GM21447 (cell line): Measurements from ENCODE around the gene C1D.
"Not testable (repeated sequence)": the region's sequence is repeated elsewhere in the genome, so short reads cannot be mapped to it uniquely, and the experiment has no call there.

Source experiments
- ATAC-seq: cut with Tn5 transposase; IDR thresholded peaks from one replicate; pipeline ENCODE4 v1.9.1; 2021; ENCODE audit not compliant: unreplicated experiment

Gene C1D

DNA sequence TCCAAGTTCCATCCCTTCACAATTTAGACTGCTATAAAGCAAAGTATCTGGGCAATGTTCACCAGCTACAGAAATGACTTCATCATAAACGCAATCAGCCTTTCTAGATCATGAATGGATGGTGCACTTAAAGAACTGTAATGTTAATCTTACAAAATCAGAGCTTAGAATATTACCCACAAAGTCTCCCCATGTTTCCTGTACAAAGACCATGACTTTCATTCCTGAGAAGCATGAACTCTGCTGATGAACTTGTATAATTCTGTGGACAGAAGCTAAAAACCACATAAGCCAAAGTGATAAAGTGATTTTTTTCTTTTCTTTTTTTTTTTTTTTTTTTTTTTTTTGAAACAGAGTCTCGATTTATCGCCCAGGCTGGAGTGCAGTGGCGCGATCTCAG is 53.3 kb downstream of the C1D start:
- ATAC-seq: no peak

GRCh38 chr2:68000170-68000825 is 62.5 kb downstream of the C1D start:
- no peak for ATAC-seq

- no peak for ATAC-seq
Observed at GRCh38 chr2:67999332-67999731, 63.5 kb downstream of the C1D start.

- ATAC-seq: no peak
Observed at GRCh38 chr2:67997903-67998302, 64.9 kb downstream of the C1D start.

DNA sequence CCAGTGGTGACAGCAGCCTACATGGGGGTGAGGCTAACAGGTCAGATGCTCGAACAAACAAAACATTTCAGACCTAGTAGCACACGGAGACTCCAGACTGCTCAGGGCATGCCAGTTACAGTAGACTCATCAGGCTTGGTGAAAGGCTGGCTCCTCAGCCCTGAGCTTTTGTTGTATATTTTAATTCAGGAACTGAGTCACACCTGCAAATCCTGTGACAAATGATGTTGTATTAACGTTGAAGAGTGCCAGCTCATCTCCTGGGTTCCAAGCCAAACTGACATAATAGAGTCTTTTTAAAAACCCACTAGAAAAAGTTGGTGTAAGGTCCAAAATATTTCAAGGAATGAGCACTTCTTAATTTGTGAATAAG is 65.3 kb downstream of the C1D start:
- no peak for ATAC-seq

GRCh38 chr2:67996772-67997527 is 65.9 kb downstream of the C1D start:
- no peak for ATAC-seq

DNA sequence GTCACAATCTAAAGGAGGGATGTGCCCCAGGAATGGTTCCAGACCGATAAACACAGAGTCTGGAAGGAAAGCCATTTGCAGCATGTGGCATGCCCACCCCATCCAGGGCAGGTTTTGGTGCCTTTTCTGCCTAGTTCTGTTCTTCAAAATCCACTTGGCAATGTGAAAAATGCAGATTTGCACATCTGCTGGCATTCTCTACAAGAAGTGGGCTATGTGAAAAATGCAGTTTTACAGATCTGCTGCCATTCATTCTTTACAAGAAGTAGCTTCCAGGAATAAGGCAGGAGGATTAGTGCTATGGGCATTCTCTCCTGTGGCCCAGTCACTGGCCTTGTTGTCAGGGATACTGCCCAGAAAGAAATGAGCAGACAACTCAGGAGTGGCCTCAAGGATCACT is 68.1 kb downstream of the C1D start:
- ATAC-seq: no peak

- ATAC-seq: not testable (repeated sequence)
Observed at GRCh38 chr2:67994069-67994468, 68.7 kb downstream of the C1D start.

DNA sequence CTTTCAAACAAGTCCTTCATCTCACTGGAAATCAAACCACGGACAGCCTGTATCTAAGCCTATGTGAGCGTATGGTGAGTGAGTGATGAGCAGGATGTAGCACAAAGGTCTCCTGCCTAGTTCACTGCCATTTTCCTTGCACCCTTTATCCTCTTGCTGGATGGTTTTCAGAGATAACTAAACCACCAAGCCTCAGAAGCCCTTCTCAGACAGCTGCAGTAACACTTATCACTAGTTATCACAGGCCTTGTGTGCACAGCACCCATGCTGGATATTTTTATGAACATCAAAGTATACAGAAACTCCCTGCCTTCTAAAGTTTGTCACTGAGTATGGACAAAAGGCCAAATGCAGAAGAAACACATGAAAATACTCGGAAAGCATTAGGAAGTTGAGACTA is 69.5 kb downstream of the C1D start:
- ATAC-seq: no peak

DNA sequence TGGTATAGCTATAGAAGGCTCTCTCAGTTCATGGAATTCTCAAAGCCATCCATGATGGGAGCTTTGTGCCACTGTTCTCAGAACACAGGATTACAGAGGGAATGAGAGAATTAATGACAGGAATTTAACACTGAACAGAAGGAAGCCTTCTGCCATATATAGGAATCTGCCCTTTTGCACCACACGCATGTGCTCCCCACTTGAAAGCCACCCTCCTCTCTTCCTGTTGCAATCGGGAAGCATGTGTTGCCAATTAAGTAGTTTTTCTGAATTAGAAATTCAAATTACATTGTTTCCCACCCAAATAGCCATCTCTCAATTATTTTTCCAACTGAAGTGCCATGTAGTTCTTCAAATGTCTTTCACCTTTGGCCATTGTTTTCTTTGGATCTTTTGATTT is 71.3 kb downstream of the C1D start:
- no peak for ATAC-seq
